Measurements from ENCODE around the gene CHIC2. TPM values are rescaled to one million over a fixed set of nuclear protein-coding genes. Genes with fewer than 3 reads are reported as not detected.

Gene CHIC2
- total RNA-seq, 1 experiment from 2014 or later, result 10.8 TPM

DNA sequence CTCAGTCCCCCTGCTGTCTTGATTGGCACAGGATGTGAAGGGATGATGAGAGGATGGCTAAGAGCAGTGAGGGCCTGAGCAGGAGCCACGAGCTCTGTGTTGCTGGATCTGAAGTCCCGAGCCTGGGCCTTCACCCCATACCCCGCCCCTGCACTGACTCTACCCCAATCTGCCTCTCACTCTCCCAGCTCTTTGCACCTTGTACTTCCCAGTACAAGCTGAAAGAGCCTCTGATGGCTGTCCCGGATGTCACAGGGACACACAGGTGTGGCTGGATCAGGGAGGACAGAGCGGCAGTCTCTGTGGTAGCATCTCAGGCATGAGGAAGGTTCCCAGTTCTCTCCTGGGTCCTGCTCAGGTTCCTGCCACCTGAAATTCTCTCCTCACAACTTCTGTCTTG lies 103.6 kb downstream of the CHIC2 start:
- no peak overlapping the region for H2AFZ ChIP-seq (ENCODE audit: low read depth, low read length, poor library complexity, severe bottlenecking)
- H3K27me3 ChIP-seq (ENCODE audit: insufficient read depth, low read length), result no peaks in the 10 kb centered on the region
- no peak overlapping the region for H3K4me3 ChIP-seq (replicated peaks in 1 of 2; ENCODE audit: low read depth in 1 of 2, low read length in 2 of 2)
- ChIA-PET CTCF (no interaction called here), POLR2A (no interaction called here), RAD21 (ENCODE audit: low non-redundant PET in 1 of 2, low total read pairs in 2 of 2, uncharacterized antibody in 2 of 2, unreplicated experiment in 2 of 2) (no interaction called here)
- intact Hi-C loops (cut with micrococcal nuclease), result no loop called here
- BruUV-seq (replicated peaks), result no TSS peak
- H3K4me1 ChIP-seq (ENCODE audit: control insufficient read depth in 1 of 2, insufficient read depth in 2 of 2, low read length in 2 of 2), result peaks cover 0 to 3% of the 10 kb centered on the region in 2 experiments; a peak in 1 of 4 replicates
- DNase-seq (ENCODE audit: low read depth, low spot score), result no peak
- no peak overlapping the region for H3K27ac ChIP-seq (ENCODE audit: low read depth, low read length)
- TF ChIP-seq EZH2 (IDR thresholded peaks at IDR 0.05), result no peak
- no peaks in the 10 kb centered on the region for H3K9me2 ChIP-seq (ENCODE audit: insufficient read depth)
- no peak for ATAC-seq
- no peaks in the 10 kb centered on the region for H3K36me3 ChIP-seq (ENCODE audit: control insufficient read depth in 1 of 2, insufficient read depth in 2 of 2, low read length in 2 of 2)
- H4K20me1 ChIP-seq (ENCODE audit: insufficient read depth), result no peaks in the 10 kb centered on the region
- no peak overlapping the region for H3K9ac ChIP-seq (ENCODE audit: low read length)
- H3K4me2 ChIP-seq (ENCODE audit: low read length), result no peak overlapping the region
- H3K79me2 ChIP-seq (ENCODE audit: insufficient read depth, low read length), result no peaks in the 10 kb centered on the region
- H3K9me3 ChIP-seq (ENCODE audit: control insufficient read depth in 1 of 2, insufficient read depth in 1 of 2, low read depth in 1 of 2, low read length in 2 of 2), result no peaks in the 10 kb centered on the region

Other genes starting within 250 kb of the CHIC2 start
- gene GSX2, start 35.6 kb upstream of the CHIC2 start, total RNA-seq (2021; ENCODE audit: unreplicated experiment), result not detected
- gene PDGFRA, start 164.7 kb upstream of the CHIC2 start, total RNA-seq (2021; ENCODE audit: unreplicated experiment), result 0.25 TPM